GM21526 (cell line): ENCODE measurements around the gene SRRM1.
"Not testable (repeated sequence)": the region's sequence is repeated elsewhere in the genome, so short reads cannot be mapped to it uniquely, and the experiment has no call there.

Experiments
- ATAC-seq: cut with Tn5 transposase; IDR thresholded peaks from one replicate; pipeline ENCODE4 v1.9.1; 2021; ENCODE audit warnings: moderate library complexity; ENCODE audit not compliant: unreplicated experiment, low FRiP score

The SRRM1 gene

GRCh38 chr1:24714859-24715520 lies 71.9 kb downstream of the SRRM1 start:
- no peak for ATAC-seq

GRCh38 chr1:24715658-24716057 lies 72.6 kb downstream of the SRRM1 start:
- no peak for ATAC-seq

DNA sequence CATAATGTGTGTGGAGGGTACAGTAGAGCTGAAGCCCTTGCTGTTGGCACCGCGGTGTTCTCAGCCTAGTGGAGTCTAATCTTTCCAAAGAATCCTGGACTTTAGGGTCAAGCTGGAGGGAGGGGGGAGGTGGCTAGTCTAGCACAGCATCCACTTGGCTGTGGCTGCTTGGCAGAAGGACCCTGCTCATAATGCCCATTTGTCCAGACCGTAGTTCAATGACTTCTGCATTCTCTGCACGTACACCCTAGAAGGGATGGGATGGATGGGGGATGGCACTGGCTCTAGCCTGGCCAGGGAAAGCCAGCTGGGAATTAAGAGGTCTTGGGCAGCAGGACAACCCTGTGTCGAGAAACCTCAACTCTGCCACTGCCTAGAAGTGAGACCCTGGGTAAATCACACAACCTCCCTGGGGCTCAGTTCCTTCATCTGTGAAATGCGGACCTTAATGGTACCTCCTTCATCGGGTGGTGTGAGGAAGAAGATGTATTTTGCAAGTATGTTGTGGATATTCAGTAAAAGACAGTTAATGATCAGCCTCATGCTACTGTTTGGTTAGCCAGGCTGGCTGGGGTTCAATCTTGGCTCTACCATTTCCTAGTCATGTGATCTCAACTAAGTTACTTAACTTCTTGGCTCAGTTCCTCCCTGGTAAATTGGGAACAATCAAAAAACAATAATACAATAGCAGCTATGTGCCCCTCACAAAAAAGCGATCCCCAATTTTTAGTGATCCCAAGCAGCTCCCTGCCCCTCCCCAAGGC lies 75.0 kb downstream of the SRRM1 start:
- ATAC-seq = no peak

- no peak for ATAC-seq
Measured at GRCh38 chr1:24720152-24720551, 77.0 kb downstream of the SRRM1 start.

- ATAC-seq = no peak
Measured at GRCh38 chr1:24721533-24721932, 78.4 kb downstream of the SRRM1 start.

DNA sequence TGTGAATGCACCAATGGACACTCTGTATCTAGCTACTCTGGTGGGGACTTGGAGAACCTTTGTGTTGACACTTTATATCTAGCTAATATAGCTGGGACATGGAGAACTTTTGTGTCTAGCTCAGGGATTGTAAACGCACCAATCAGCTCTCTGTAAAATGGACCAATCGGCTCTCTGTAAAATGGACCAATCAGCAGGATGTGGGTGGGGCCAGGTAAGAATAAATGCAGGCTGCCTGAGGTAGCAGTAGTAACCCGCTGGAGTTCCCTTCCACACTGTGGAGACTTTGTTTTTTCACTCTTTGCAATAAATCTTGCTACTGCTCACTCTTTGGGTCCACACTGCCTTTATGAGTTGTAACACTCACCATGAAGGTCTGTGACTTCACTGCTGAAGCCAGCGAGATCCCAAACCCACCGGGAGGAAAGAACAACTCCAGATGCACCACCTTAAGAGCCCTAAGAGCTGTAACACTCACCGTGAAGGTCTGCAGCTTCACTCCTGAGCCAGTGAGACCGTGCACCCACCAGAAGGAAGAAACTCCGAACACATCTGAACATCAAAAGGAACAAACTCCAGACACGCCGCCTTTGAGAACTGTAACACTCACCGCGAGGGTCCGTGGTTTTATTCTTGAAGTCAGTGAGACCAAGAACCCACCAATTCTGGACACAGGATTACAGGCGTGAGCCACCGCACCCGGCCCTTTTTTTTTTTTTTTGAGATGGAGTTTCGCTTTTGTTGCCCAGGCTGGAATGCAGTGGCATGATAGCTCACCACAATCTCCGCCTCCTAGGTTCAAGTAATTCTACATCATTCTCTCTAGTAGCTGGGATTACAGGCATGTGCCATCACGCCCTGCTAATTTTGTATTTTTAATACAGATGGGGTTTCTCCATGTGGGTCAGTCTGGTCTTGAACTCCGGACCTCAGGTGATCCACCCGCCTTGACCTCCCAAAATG lies 79.3 kb downstream of the SRRM1 start:
- ATAC-seq = not testable (repeated sequence)
